NCI-H2196 (cell line): ENCODE results near the gene NCOA6.
"Not testable (repeated sequence)": the region's sequence is repeated elsewhere in the genome, so short reads cannot be mapped to it uniquely, and the experiment has no call there.

Experiments used
- DNase-seq: peaks from one replicate; lab custom pipeline; 2025; ENCODE audit not compliant: unreplicated experiment; lab: John Stamatoyannopoulos, UW

Gene NCOA6

GRCh38 chr20:34774886-34775285 is 50.6 kb downstream of the NCOA6 start:
- no peak for DNase-seq

DNA sequence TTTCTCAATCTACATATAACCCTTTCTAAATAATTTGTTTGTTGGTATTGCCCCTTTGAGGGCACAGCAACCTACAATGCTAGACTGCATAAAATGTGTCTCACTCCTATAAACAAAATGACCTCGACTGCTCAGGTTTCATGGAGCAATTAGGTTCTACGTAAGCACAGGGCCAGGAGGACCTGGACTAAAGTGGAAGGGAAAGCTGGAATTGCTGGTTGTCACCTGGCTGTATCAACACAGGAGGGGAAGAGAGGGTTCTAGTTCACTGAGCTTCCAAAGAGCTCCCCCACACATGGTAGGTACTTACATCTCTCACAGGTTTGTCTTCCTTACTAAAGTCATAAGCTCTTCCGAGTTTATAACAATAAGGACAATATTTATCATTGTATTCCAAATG is 51.0 kb downstream of the NCOA6 start:
- peak; percentile 29 for DNase-seq

- DNase-seq = no peak
Observed at GRCh38 chr20:34773726-34774125, 51.7 kb downstream of the NCOA6 start.

DNA sequence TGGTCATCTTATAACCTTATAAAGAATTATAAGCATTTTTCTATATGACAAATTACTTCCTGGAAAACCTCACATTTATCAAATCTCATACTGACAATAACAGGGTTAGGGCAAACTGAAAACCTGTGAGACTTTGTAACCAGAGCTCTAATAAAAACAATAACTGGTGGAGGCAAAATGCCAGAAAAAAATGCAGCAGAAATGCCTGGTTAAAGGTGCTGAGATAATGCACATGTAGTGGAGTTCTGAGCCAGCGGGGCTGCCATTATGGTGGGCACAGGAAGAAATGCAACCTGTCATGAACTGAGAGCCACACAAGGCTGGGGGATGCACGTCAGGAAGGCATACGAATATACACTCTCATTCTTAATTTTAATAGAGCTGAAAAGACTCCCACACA is 53.0 kb downstream of the NCOA6 start:
- DNase-seq = no peak

DNA sequence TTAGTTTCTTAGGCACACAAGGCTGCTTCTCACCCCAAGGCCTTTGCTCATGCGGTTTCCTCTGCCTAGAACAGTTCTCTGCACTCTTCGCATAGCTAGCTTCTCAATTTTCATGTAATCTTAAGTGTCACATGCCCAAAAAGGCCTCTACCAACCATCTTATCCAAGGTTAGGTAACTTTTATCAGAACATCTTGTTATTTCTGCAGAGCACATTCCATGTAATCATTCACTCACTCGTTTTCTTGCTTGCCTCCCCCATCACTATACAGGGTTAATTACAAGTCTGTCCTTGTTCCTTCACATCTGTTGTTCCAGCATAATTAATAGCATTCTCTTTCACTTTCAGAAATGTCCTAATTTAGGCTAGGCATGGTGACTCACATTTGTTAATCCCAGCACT is 53.8 kb downstream of the NCOA6 start:
- DNase-seq = no peak

DNA sequence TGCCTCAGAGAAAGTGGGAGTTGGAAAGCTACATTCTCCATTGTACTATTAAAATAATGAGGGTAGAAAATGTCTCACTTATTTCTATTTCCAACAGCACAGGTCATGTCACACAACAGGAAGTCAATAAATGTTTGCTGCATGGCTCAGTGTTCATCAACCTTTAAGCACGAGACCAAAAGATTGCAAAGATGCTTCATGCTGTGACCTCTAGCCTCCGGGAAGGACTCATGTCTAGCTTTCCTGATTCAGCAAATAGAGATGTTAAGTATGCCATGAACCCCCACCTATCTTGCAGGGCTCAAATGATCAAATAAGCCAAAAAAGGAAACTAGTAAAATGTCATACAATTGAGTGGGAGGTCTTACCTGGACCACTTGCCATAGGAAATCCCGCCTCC is 57.4 kb downstream of the NCOA6 start:
- DNase-seq = no peak

DNA sequence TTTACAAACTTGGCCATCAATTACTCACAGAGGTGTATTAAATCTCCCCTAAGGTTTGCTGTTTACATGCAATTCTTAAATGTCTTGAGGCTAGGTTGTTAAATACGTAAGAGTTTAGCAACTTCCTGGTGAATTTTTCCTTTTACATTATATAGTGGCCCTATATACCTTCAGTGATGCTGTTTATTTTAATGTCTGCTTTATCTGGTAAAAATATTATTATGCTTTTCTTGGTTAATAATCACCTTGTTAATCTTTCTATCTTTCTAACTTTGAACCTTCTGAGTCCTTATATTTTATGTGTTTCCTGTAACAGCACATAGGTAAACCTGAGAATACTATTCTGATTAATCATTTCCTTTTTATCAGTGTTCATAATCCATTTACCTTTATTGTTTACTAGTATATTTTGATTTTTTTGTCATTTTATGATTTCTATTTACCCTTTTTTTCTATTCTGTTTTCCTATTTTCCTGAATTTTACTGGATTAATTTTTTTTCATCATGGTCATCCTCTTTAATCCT is 63.4 kb downstream of the NCOA6 start:
- no peak for DNase-seq

DNA sequence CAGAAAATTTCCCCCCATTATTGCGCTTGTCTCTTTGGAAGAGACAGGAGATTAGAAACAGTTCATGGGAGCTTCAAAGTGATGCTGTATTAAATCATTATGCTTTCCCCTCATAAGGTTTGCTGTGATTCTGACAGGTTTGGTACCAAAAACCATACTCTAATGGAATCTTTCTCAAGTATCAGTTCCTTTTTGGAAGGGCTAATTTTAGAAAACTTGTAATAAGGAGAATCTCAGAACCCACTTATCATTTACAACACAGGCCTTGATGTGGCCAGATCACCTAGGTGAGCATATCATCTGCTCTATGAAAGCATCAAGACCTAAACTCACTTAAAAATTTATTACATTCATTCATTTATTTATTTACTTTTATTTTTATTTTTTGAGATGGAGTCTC is 70.1 kb downstream of the NCOA6 start:
- no peak for DNase-seq

DNA sequence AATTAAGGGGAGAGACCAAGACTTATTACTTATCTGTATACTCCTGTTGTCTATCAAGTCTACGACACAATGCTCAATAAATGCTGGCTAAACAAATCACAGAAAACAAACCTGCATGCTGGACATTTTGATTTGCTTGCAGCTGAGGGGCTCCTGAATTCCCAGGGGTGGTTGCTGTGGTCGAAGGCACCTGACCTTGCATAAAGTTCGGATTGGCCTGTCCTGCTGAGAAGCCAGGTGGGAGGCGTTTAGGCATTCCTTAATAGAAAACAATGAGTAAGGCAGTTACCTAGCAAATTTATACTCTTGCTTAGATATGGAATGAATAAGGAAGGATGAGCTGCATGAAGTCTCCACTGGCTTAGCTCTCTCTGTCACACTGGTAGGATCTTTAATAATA is 70.8 kb downstream of the NCOA6 start:
- DNase-seq = no peak

DNA sequence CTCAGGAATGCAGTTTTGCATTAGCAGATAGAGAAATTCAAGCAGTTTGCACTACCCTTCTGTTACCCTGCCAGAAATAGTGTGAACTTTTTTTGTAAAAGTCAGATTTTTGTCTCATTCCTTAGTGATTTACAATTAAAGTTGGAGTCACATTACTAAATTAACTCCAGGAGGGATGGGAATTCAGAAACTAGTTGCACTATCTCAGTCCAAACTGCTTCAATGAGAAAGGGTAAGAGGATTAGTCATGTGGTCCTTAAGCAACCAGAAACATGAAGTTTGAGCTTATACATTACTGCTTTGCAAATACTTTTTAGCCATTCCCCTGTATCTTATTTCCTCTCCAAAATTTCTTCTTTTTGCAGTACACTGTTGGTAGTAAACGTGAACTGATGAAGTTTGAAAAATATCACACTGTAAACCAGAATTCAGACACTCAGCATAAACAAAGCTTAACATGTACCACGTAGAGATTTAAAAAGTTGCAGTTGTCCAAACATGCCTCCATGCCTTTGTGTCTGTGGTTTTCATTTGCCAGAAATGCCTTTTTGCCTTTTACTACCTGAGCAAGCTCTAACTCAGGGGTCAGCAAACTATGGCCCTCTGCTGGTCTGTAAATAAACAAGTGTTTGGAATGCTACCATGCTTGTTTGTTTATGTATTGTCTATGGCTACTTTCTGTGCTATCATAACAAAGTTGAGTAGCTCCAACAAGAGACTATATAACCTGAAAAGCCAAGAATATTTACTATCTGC is 71.6 kb downstream of the NCOA6 start:
- DNase-seq = no peak

DNA sequence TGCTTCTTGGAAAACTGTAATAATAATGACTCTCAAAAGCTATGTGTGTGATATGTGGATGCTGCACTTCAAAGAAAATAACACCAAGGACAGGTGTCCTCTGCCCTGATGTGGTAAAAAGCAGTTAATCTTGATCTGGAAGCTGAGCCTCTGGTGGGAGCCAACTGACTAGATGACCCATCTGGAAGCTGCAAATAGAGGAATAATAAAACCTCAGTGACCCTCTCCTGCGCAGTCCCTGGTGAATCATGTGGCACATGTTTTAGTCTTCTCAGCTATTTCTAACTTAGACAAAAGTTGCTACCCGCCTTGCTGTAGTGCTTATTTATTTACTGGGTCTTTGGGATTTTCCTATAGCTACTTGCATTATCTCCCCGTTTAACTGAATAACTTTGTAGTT is 74.0 kb downstream of the NCOA6 start:
- DNase-seq = no peak

- DNase-seq = no peak
Observed at GRCh38 chr20:34750484-34750883, 75.0 kb downstream of the NCOA6 start.

DNA sequence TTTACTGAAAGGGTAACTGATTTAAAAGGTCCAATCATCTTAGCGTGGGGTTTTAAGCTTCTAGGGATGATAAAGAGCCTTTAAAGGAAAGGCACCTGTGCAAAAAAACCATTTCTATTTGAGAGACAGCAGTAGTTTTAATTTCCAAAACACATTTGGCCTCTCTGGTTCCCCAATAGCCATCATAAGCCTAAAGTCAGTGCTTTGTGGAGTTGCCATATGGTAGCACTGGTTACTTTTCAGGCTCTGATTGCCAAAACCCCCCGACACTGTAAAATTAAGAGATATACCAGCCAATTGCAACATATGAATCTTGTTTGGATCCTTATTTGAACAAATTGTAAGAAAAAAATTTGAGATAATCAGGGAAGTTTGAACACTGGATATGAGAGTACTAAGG is 76.7 kb downstream of the NCOA6 start:
- no peak for DNase-seq

- DNase-seq = no peak
Observed at GRCh38 chr20:34747479-34747878, 78.0 kb downstream of the NCOA6 start.

DNA sequence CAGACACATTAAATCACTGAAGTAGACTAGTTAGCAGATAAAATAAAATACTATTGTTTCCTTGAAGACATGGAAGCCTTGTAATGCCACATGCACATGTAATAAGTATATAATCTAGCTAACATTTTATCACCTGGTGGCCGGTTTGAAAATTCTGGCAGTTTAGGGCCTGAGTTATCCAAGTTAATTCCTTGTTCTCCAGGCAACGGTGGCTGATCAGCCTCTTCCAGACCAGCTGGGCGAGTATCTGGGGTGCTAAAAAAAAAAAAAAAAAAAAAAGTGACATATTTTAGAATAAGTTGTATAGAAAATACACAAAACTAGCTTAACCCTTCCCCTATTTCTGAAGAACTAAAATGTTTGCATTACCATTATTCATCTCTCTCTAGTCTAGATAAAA is 78.8 kb downstream of the NCOA6 start:
- no peak for DNase-seq

GRCh38 chr20:34744847-34745246 is 80.6 kb downstream of the NCOA6 start:
- no peak for DNase-seq

DNA sequence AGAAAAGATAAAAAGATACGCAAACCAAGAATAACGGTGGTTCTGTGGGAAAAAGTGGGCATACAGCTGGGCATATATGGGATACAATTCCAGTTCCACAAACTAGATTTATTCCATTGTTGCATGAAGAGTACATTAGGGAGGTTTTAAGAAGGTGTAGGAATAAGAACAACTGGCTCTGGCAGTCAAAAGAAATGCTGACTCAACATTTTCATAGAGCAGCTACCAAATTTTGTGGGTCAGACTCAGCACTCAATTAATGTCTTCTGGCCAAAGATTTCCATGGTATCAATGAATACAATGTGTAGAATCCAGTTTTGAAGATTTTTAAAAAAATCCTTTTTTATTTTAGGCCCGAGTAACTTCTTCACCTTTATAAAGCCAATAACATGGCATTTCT is 81.1 kb downstream of the NCOA6 start:
- no peak for DNase-seq

DNA sequence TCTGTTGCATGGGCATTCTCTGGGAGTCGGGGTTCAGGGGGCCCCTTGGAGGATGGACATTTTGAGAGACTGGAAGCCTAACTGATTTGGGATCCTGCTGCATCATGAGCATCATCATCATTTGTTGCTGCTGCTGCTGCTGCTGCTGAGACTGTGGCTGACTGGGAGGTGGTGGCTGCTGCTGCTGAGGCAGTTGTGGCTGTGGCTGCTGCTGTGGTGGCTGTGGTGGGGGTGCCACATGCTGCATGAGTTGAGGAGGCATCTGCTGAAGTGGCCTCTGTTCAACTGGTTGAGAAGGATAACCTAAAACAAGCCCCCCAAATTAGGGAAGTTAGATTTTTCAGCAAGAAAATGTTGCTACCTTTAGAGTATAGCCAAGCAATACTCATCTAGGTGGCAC is 82.4 kb downstream of the NCOA6 start:
- no peak for DNase-seq

- DNase-seq = no peak
Observed at GRCh38 chr20:34736106-34736735, 89.2 kb downstream of the NCOA6 start.

- no peak for DNase-seq
Observed at GRCh38 chr20:34732523-34732922, 92.9 kb downstream of the NCOA6 start.

- no peak for DNase-seq
Observed at GRCh38 chr20:34729416-34729815, 96.0 kb downstream of the NCOA6 start.

DNA sequence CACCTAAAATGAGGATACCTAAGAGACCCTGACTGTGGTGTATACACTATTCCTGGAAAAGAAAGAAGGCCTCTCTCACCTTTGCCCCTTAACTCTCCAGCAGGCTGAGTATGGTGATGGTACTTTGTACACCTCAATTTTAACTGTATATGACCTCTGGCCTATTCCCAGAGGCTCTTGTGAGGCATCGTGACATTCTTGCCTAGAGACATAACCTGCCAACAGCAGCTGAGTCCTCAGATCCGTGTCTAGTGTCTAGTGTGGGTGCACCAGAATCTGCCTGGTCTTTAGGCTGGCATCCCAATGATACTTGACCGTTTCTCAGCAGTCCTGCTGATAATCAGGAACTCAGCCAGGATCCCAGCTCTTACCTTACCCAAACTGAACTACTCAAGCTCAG is 101.3 kb downstream of the NCOA6 start:
- DNase-seq = no peak

DNA sequence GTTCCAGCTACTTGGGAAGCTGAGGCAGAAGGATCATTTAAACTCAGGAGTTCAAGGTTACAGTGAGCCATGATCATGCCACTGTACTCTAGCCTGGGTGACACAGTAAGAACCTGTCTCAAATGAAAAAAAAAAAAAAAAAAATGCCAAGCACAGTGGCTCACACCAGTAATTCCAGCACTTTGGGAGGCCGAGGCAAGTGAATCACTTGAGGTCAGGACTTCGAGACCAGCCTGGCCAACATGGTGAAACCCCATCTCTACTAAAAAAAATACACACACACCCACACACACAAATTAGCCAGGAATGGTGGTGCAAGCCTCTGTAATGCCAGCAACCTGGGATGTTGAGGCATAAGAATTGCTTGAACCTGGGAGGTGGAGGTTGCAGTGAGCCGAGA is 102.9 kb downstream of the NCOA6 start:
- not testable (repeated sequence) for DNase-seq
